OCI-LY7 (cell line): ENCODE results near the gene TMEM43.

Experiments
- EZH2phosphoT487 ChIP-seq: fragments of 200-600 bp; sonication (generic); IDR thresholded peaks from 2 replicates; pipeline ENCODE4 v1.6.1; 2018; ENCODE audit warnings: low read depth, borderline replicate concordance, mild to moderate bottlenecking, mixed run types, antibody characterized with exemption, low read length, moderate library complexity, mixed read lengths
- TF ChIP-seq, protein P1 (sequence below): fragments of 200-600 bp; sonication (generic); conservative IDR thresholded peaks from 2 replicates; pipeline ENCODE4 v1.5.1; 2014; ENCODE audit warnings: mild to moderate bottlenecking, antibody characterized with exemption, low read length, moderate library complexity, mixed read lengths

DNA sequence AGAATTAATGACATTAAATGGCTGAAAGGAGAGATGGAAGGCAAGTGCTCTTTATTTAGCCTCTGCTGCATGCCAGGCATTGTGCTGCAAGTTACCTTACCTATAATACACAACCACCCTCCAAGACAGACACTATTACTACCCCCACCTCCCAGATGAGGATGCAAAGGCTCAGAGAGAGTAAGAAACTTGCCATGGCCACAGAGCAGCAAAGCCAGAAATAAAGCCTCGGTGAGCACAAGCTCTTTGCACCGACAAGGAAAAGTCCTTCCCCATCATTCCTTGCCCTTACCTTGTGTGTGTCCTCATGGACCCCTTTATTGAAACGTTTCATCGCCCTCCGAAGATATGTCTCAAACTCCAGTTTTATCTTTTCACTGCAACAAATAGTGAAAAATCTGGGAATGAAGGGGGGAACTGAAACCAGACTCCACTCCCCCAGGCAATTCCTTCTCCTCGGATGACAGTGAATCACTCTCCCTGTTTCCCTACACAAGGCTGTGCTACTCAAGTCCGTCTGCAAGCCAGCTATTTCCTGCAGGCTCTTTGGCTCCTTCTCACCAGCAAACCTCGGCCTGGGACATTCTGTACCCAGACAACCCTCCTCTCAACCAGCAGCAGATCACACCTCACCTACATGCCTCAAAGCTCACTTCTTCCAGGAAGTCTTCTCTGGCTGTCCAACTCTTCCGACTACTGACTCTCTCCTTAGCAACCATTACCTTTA is 42.2 kb downstream of the TMEM43 start:
- TF ChIP-seq, protein P1, sequence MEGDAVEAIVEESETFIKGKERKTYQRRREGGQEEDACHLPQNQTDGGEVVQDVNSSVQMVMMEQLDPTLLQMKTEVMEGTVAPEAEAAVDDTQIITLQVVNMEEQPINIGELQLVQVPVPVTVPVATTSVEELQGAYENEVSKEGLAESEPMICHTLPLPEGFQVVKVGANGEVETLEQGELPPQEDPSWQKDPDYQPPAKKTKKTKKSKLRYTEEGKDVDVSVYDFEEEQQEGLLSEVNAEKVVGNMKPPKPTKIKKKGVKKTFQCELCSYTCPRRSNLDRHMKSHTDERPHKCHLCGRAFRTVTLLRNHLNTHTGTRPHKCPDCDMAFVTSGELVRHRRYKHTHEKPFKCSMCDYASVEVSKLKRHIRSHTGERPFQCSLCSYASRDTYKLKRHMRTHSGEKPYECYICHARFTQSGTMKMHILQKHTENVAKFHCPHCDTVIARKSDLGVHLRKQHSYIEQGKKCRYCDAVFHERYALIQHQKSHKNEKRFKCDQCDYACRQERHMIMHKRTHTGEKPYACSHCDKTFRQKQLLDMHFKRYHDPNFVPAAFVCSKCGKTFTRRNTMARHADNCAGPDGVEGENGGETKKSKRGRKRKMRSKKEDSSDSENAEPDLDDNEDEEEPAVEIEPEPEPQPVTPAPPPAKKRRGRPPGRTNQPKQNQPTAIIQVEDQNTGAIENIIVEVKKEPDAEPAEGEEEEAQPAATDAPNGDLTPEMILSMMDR: no peak
- no peak for TF ChIP-seq EZH2phosphoT487
